ENCODE results near the gene KRT222.

DNA sequence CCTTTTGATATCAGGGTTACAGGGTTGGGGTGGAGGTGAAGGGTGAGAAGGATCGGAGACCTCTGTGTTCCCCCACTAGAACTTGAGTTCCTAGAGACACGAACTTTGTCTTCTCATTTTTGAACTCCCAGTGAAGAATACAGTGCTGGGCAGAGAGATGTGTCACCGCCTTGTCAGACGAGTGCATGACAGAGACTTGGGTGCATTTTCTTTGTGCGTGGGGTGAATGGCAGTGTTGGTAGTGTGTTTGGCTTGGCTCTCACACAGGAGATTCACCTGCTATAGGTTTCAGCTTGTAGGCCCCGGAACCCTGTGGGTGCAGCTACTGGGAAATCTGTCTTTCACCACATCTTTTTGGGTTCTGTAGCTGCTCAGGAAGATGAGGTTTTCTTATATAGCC lies 59.7 kb downstream of the KRT222 start:
- TF ChIP-seq, protein P1, sequence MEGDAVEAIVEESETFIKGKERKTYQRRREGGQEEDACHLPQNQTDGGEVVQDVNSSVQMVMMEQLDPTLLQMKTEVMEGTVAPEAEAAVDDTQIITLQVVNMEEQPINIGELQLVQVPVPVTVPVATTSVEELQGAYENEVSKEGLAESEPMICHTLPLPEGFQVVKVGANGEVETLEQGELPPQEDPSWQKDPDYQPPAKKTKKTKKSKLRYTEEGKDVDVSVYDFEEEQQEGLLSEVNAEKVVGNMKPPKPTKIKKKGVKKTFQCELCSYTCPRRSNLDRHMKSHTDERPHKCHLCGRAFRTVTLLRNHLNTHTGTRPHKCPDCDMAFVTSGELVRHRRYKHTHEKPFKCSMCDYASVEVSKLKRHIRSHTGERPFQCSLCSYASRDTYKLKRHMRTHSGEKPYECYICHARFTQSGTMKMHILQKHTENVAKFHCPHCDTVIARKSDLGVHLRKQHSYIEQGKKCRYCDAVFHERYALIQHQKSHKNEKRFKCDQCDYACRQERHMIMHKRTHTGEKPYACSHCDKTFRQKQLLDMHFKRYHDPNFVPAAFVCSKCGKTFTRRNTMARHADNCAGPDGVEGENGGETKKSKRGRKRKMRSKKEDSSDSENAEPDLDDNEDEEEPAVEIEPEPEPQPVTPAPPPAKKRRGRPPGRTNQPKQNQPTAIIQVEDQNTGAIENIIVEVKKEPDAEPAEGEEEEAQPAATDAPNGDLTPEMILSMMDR (optimal IDR thresholded peaks at IDR 0.05 in 1 of 3, IDR thresholded peaks at IDR 0.05 in 1 of 3, conservative IDR thresholded peaks at IDR 0.05 in 1 of 3; ENCODE audit: extremely low read depth in 1 of 3, insufficient read depth in 2 of 3, low read length in 3 of 3) = no peak
- no peak for TF ChIP-seq EZH2 (IDR thresholded peaks at IDR 0.05; ENCODE audit: low read length)
